Skeletal muscle tissue (tissue), 4 donors: ENCODE results near the gene LDLRAP1. TPM values are rescaled to one million over a fixed set of nuclear protein-coding genes. Genes with fewer than 3 reads are reported as not detected.

Source experiments
- H3K27ac ChIP-seq: one replicate; pipeline ENCODE4 v1.7.0; 2013; ENCODE audit warnings: mild to moderate bottlenecking, low read depth, low read length, inconsistent platforms
- H3K27me3 ChIP-seq, 3 donors: one replicate each; pipeline ENCODE4 v1.7.0; 2013; ENCODE audit warnings: low read length in 3 of 3; ENCODE audit not compliant: control insufficient read depth in 3 of 3, insufficient read depth in 3 of 3
- H3K36me3 ChIP-seq, 3 donors: one replicate each; pipeline ENCODE4 v1.7.0; 2013; ENCODE audit warnings: low read length in 3 of 3; ENCODE audit not compliant: control insufficient read depth in 3 of 3, insufficient read depth in 3 of 3
- H3K4me1 ChIP-seq, 3 donors: one replicate each; pipeline ENCODE4 v1.7.0; 2013; ENCODE audit warnings: low read length in 3 of 3, mild to moderate bottlenecking in 3 of 3; ENCODE audit not compliant: control insufficient read depth in 3 of 3, insufficient read depth in 3 of 3
- H3K4me3 ChIP-seq, 3 donors: one replicate each; pipeline ENCODE4 v1.7.0; 2013; ENCODE audit warnings: low read length in 3 of 3
- H3K9ac ChIP-seq, 3 donors: one replicate each; pipeline ENCODE4 v1.7.0; 2013; ENCODE audit warnings: low read length in 3 of 3, mild to moderate bottlenecking in 3 of 3, moderate library complexity in 2 of 3, low read depth in 1 of 3
- H3K9me3 ChIP-seq, 3 donors: one replicate each; pipeline ENCODE4 v1.7.0; 2013; ENCODE audit warnings: low read length in 3 of 3; ENCODE audit not compliant: control insufficient read depth in 3 of 3
- total RNA-seq: library from RNA; depleted of rRNA; stranded (reverse); fragments of >200 nt; gene quantifications from one replicate; pipeline ENCODE4 v1.2.3, GENCODE V29; 2014
- donor health status: Osteomylitis.

The LDLRAP1 gene, protein sequence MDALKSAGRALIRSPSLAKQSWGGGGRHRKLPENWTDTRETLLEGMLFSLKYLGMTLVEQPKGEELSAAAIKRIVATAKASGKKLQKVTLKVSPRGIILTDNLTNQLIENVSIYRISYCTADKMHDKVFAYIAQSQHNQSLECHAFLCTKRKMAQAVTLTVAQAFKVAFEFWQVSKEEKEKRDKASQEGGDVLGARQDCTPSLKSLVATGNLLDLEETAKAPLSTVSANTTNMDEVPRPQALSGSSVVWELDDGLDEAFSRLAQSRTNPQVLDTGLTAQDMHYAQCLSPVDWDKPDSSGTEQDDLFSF
- total RNA-seq = 4.7 TPM

- Histone ChIP-seq H3K27ac (peak within 1 kb of the TSS; percentile 75), H3K4me3 (peak within 1 kb of the TSS; percentile 72 to 84 (median 77)), H3K27me3 (no peaks in the 10 kb centered on the region), H3K4me1 (peaks cover 24 to 33% (median 31%) of the 10 kb centered on the region in 3 donors), H3K9me3 (no peaks in the 10 kb centered on the region), H3K36me3 (peaks cover 0 to 2% (median 0%) of the 10 kb centered on the region in 3 donors), H3K9ac (peak within 1 kb of the TSS; percentile 82 to 91 (median 88))
Measured at GRCh38 chr1:25543425-25544242, at the start of gene LDLRAP1. Gene LDLRAP1 (plus strand): TSS chr1:25543606. CDS start chr1:25543699, 93 bp downstream.

DNA sequence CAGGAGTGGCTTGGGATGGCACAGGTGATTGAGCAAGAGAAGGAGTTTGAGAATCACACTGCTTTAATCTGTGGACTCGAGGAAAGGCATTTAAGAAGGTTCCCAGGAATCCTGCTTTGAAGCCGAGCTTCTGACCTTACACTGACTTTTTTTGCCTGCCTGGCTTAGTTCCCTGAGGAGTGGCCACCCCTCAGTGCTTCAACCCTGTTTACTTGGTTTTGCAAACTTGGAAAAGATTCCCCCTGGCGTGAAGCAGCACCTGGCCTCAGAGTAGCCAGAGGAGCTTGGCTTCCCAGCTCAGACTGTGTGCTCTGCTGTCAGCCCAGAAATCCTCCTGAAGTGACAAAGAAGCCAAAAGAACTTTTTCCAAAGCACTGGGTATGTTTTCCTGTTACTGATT lies 48.5 kb upstream of the LDLRAP1 start:
- no peaks in the 10 kb centered on the region for H3K4me1 ChIP-seq
- H3K27me3 ChIP-seq = no peaks in the 10 kb centered on the region
- H3K27ac ChIP-seq = no peak overlapping the region
- H3K4me3 ChIP-seq = no peak overlapping the region
- H3K9me3 ChIP-seq = no peaks in the 10 kb centered on the region
- no peak overlapping the region for H3K9ac ChIP-seq
- H3K36me3 ChIP-seq = peaks cover 54 to 72% (median 59%) of the 10 kb centered on the region in 3 donors

- no peaks in the 10 kb centered on the region for H3K9me3 ChIP-seq
- H3K4me1 ChIP-seq = peaks cover 8 to 21% (median 8%) of the 10 kb centered on the region in 3 donors
- H3K27ac ChIP-seq = no peak overlapping the region
- no peaks in the 10 kb centered on the region for H3K27me3 ChIP-seq
- H3K9ac ChIP-seq = no peak overlapping the region
- no peak overlapping the region for H3K4me3 ChIP-seq
- H3K36me3 ChIP-seq = peaks cover 20 to 37% (median 29%) of the 10 kb centered on the region in 3 donors
Measured at GRCh38 chr1:25500694-25501093, 42.7 kb upstream of the LDLRAP1 start.

- H3K4me3 ChIP-seq = no peak overlapping the region
- H3K4me1 ChIP-seq = peaks cover 8 to 21% (median 8%) of the 10 kb centered on the region in 3 donors
- H3K9me3 ChIP-seq = no peaks in the 10 kb centered on the region
- peaks cover 0 to 7% (median 4%) of the 10 kb centered on the region in 3 donors for H3K27me3 ChIP-seq
- peaks cover 16 to 30% (median 28%) of the 10 kb centered on the region in 3 donors for H3K36me3 ChIP-seq
- no peak overlapping the region for H3K9ac ChIP-seq
- H3K27ac ChIP-seq = no peak overlapping the region
Measured at GRCh38 chr1:25501235-25502058, 42.0 kb upstream of the LDLRAP1 start.

DNA sequence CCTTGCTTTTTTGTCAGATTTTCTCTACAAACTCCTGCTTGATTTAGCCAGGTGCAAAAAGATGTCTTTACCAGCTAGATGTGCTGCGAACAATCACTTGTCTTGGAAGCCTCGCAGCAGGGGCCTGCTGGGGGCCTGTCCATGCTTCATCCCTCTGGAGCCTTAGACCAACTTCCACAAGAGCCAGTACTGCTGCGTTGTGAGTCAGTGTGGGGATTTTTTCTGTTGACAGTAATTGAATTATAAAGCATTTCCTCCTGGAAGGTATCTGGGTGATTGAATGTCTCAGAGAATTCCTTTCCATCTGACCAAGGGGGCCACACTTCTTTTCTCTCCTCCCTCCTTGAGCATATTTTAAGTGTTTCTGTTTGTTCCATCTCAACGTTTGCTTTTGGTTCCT lies 40.4 kb upstream of the LDLRAP1 start:
- no peaks in the 10 kb centered on the region for H3K9me3 ChIP-seq
- peaks cover 0 to 7% (median 4%) of the 10 kb centered on the region in 3 donors for H3K27me3 ChIP-seq
- no peak overlapping the region for H3K27ac ChIP-seq
- H3K4me3 ChIP-seq = no peak overlapping the region
- H3K9ac ChIP-seq = peak overlapping the region in 1 of 3 donors; percentile 25
- H3K4me1 ChIP-seq = peaks cover 8 to 21% (median 8%) of the 10 kb centered on the region in 3 donors
- H3K36me3 ChIP-seq = peaks cover 4 to 18% (median 17%) of the 10 kb centered on the region in 3 donors

DNA sequence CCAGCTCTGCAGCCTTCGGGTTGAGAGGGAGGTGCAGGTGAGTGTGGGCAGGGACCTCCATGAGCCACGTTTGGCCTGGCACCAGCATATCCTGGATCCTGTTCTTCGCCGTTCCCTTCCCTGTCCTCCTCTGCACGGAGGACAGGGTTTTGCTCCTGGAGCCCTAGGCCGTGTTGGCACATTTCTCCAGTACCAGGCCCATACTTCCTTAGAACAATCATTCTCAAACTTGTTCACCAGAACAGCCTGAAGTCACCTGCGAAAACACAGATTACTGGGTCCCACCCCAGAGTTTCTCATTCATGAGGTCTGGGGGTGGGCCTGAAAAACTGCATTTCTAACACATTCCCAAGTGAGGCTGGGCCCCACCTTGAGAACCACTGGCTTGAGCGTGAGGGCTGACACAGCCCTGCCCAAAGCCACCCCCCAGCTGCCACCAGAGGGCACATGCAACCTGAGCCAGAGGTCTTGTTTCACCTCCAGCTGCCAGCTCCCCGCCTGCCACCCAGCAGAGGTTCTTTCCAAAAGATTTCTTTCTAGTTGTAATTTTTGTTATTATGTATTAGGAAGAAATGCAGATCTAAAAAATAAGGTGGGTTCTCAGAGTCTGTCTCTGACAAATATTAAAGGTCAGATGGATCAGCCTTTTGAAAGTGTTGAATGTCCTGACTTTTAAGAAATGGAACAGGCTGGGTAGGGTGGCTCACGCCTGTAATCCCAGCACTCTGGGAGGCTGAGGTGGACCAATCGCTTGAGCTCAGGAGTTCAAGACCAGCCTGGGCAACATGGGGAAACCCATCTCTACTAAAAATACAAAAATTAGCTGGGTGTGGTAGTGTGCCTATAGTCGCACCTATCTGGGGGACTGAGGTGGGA lies 39.6 kb upstream of the LDLRAP1 start:
- H3K27me3 ChIP-seq = peaks cover 0 to 7% (median 4%) of the 10 kb centered on the region in 3 donors

DNA sequence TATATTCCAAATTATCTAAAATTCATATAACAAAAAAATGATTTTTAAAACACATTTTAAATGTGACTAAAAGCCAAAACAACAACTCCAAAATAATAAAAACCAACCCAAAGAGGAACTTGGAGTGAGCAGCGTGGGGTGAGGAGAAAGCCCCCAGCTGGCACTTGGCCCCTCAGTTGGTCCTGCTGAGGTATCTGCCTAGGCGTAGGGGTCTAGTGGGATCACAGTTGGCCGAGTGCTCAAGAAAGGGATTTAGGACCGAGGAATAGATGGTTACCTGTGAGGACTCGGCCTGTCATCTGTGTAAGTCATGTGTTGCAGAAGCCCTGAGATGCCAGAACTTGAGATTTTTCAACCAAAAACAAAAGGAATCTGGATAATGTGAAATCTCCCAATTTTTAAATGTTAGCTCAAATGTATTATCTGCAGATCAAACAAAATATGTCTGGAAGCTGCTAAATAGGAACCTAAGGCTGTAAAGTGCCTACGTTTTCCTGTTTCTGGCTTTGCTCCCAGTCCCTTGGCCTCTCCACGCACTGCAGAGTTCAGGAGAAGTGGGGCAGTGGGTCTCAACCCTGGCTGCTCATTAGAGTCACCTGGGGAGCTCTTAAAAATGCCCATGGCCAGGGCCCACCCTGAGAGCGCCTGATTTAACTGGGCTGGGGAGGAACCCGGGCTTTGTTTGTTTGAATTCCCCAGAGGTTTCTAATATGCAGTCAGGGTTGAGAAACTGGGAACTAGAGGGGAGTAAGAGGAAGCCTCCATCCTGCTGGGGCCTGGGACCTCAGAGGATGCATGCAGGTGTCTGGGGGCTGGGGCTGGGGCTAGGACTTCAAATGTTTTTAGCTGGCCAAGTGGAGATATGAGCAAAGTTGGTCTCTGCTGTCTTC lies 38.5 kb upstream of the LDLRAP1 start:
- no peak overlapping the region for H3K9ac ChIP-seq
- H3K4me3 ChIP-seq = no peak overlapping the region
- peaks cover 0 to 7% (median 4%) of the 10 kb centered on the region in 3 donors for H3K27me3 ChIP-seq
- peaks cover 0 to 7% (median 6%) of the 10 kb centered on the region in 3 donors for H3K36me3 ChIP-seq
- no peak overlapping the region for H3K27ac ChIP-seq
- peaks cover 8 to 21% (median 8%) of the 10 kb centered on the region in 3 donors for H3K4me1 ChIP-seq
- no peaks in the 10 kb centered on the region for H3K9me3 ChIP-seq

More for the DNA sequence above, 39.6 kb upstream of the LDLRAP1 start:
- no peak overlapping the region for H3K27ac ChIP-seq
- no peaks in the 10 kb centered on the region for H3K9me3 ChIP-seq
- no peak overlapping the region for H3K4me3 ChIP-seq
- H3K36me3 ChIP-seq = peaks cover 0 to 12% (median 10%) of the 10 kb centered on the region in 3 donors
- H3K4me1 ChIP-seq = peaks cover 8 to 21% (median 8%) of the 10 kb centered on the region in 3 donors
- peak overlapping the region in 1 of 3 donors; percentile 25 for H3K9ac ChIP-seq

DNA sequence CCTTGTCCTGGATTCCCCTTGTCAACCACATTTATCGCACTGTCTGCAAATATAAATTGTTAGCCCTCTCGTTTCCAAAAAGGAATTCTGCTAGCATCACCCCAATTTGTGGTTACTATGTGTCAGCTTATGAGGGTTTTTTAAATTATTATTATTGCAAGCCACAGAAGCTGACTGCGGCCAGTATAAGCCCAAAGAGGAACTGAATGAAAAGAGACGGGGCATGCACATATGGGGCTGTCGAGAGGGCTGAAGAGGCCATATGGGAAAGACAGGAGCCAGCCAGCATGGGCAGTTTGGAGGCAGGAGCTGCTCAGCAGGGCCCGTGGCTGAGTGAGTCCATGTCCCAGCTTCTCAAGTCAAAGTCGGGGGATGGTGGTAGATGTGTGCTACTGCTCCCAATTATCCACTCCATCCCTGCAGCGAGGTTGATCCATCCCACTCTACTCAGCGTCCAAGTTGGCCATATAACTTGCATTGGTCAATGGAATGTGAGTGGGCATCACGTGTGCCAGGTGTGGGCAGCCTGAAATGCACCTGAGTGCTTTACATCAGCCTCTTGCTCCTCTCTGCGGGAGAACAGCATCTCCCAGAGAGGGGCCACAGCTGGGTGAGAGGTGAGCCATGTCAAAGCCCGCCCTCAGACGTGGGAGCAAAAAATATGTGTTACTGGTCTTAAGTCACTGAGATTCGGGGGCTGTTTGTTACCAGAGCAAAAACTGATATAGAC lies 37.6 kb upstream of the LDLRAP1 start:
- H3K27ac ChIP-seq = no peak overlapping the region
- H3K9me3 ChIP-seq = no peaks in the 10 kb centered on the region
- H3K4me3 ChIP-seq = no peak overlapping the region
- no peak overlapping the region for H3K9ac ChIP-seq
- peaks cover 4 to 15% (median 8%) of the 10 kb centered on the region in 3 donors for H3K4me1 ChIP-seq
- peaks cover 0 to 7% (median 4%) of the 10 kb centered on the region in 3 donors for H3K27me3 ChIP-seq
- H3K36me3 ChIP-seq = peaks cover 0 to 7% (median 0%) of the 10 kb centered on the region in 3 donors
